H1 (cell line): ENCODE results near the gene AHI1. TPM values are rescaled to one million over a fixed set of nuclear protein-coding genes. Genes with fewer than 3 reads are reported as not detected.

Experiments
- CTCF ChIA-PET: fragments of 300-600 bp; sonication (Branson Sonifier 250); formaldehyde crosslinking; loops from one replicate; lab custom pipeline; 2021; ENCODE audit not compliant: partially characterized antibody; lab: Charles Lee
- POLR2A ChIA-PET: fragments of 300-600 bp; sonication (Branson Sonifier 250); formaldehyde crosslinking; loops from one replicate; lab custom pipeline; 2021; ENCODE audit warnings: inconsistent platforms; ENCODE audit not compliant: partially characterized antibody; lab: Charles Lee
- DNase-seq, 2 experiments: peaks; one replicate each; pipeline versions ENCODE4 v3.0.0 to v3.0.0-alpha.2; 2010 to 2022; ENCODE audit warnings: low spot score in 2 of 2, low read depth in 1 of 2, mixed read lengths in 1 of 2
- FAIRE-seq: peaks from 2 replicates; lab custom pipeline; 2011; peaks lifted over from hg19 to GRCh38; lab: Jason Lieb, UNC
- H2AFZ ChIP-seq: 2 replicates; pipeline ENCODE4 v1.8.1; 2012; ENCODE audit warnings: low read length, inconsistent platforms
- H2AK5ac ChIP-seq: 2 replicates; pipeline ENCODE4 v1.6.1; 2013; ENCODE audit warnings: low read depth, low read length
- H2BK120ac ChIP-seq: replicated peaks from 2 replicates; pipeline ENCODE3; 2013; ENCODE audit warnings: low read depth, low read length, inconsistent platforms
- H2BK12ac ChIP-seq: 2 replicates; pipeline ENCODE4 v1.6.1; 2013; ENCODE audit warnings: low read depth, low read length
- H2BK15ac ChIP-seq: 2 replicates; pipeline ENCODE4 v1.6.1; 2013; ENCODE audit warnings: low read length
- H2BK20ac ChIP-seq: 2 replicates; pipeline ENCODE4 v1.6.1; 2013; ENCODE audit warnings: low read length
- H2BK5ac ChIP-seq: 2 replicates; pipeline ENCODE4 v1.6.1; 2013; ENCODE audit warnings: low read depth, low read length
- H3K14ac ChIP-seq: 2 replicates; pipeline ENCODE4 v1.6.1; 2013; ENCODE audit warnings: inconsistent platforms; ENCODE audit not compliant: insufficient read length
- H3K18ac ChIP-seq: 2 replicates; pipeline ENCODE4 v1.6.1; 2013; ENCODE audit warnings: low read length; ENCODE audit errors: extremely low read depth
- H3K23ac ChIP-seq: 2 replicates; pipeline ENCODE4 v1.6.1; 2013; ENCODE audit warnings: inconsistent platforms; ENCODE audit not compliant: insufficient read length
- H3K23me2 ChIP-seq: 2 replicates; pipeline ENCODE4 v1.6.1; 2013; ENCODE audit warnings: low read depth, low read length
- H3K27ac ChIP-seq: 2 replicates; pipeline ENCODE4 v1.6.1; 2011; ENCODE audit warnings: low read depth, low read length, inconsistent platforms
- H3K27me3 ChIP-seq, 4 experiments: replicated peaks in 1 of 4; 1 replicate in 1 of 4; 2 replicates in 3 of 4; pipeline versions ENCODE4 v1.6.1 to v1.8.1; 2011 to 2013; ENCODE audit warnings: low read length in 3 of 4, mild to moderate bottlenecking in 3 of 4, inconsistent platforms in 2 of 4, mixed read lengths in 2 of 4, moderate library complexity in 1 of 4; ENCODE audit not compliant: control insufficient read depth in 3 of 4, insufficient read depth in 3 of 4; ENCODE audit errors: extremely low read depth in 1 of 4
- H3K36me3 ChIP-seq, 4 experiments: 2 replicates each; pipeline versions ENCODE4 v1.6.1 to v1.8.1; 2011 to 2013; ENCODE audit warnings: mild to moderate bottlenecking in 4 of 4, low read length in 3 of 4, moderate library complexity in 2 of 4, control low read depth in 1 of 4, inconsistent platforms in 1 of 4; ENCODE audit not compliant: insufficient read depth in 4 of 4, control insufficient read depth in 2 of 4
- H3K4ac ChIP-seq: replicated peaks from 2 replicates; pipeline ENCODE3; 2013; ENCODE audit warnings: low read length, low read depth, mixed read lengths, inconsistent platforms; ENCODE audit not compliant: insufficient read length
- H3K4me1 ChIP-seq, 4 experiments: replicated peaks in 1 of 4; 1 replicate in 1 of 4; 2 replicates in 3 of 4; pipeline versions ENCODE4 v1.6.1 to v1.8.1; 2011 to 2013; ENCODE audit warnings: low read length in 3 of 4, inconsistent platforms in 2 of 4, mixed read lengths in 1 of 4; ENCODE audit not compliant: insufficient read depth in 4 of 4, control insufficient read depth in 3 of 4
- H3K4me2 ChIP-seq, 2 experiments: 2 replicates each; pipeline versions ENCODE4 v1.6.1 to v1.8.1; 2011 to 2013; ENCODE audit warnings: low read depth in 2 of 2, low read length in 2 of 2, control low read depth in 1 of 2, inconsistent platforms in 1 of 2, mild to moderate bottlenecking in 1 of 2; ENCODE audit not compliant: insufficient read depth in 1 of 2
- H3K4me3 ChIP-seq, 4 experiments: fragments of 200-600, 300-600 bp in 1 of 4; sonication (generic), shearing (Covaris generic), sonication (Bioruptor Twin) in 1 of 4; 2 replicates each; pipeline versions ENCODE4 v1.5.1 to v1.8.1; 2011 to 2016; ENCODE audit warnings: low read length in 4 of 4, low read depth in 3 of 4, control low read depth in 2 of 4, inconsistent platforms in 2 of 4, mild to moderate bottlenecking in 2 of 4, mixed read lengths in 1 of 4, moderate library complexity in 1 of 4; ENCODE audit not compliant: insufficient read depth in 2 of 4; ENCODE audit errors: extremely low read depth in 1 of 4
- H3K56ac ChIP-seq: replicated peaks from 2 replicates; pipeline ENCODE3; 2013; ENCODE audit warnings: low read depth, mild to moderate bottlenecking, mixed read lengths, low read length, inconsistent platforms; ENCODE audit not compliant: insufficient read length
- H3K79me1 ChIP-seq: 2 replicates; pipeline ENCODE4 v1.6.1; 2013; ENCODE audit warnings: low read depth, low read length, control low read depth
- H3K79me2 ChIP-seq, 2 experiments: 2 replicates each; pipeline versions ENCODE4 v1.6.1 to v1.8.1; 2012 to 2013; ENCODE audit warnings: low read length in 2 of 2, mild to moderate bottlenecking in 2 of 2, inconsistent platforms in 1 of 2; ENCODE audit not compliant: insufficient read depth in 2 of 2, control insufficient read depth in 1 of 2
- H3K9ac ChIP-seq, 4 experiments: replicated peaks in 1 of 4; 1 replicate in 1 of 4; 2 replicates in 3 of 4; pipeline versions ENCODE4 v1.6.1 to v1.8.1; 2011 to 2013; ENCODE audit warnings: low read depth in 3 of 4, low read length in 3 of 4, control low read depth in 2 of 4, mild to moderate bottlenecking in 2 of 4, moderate library complexity in 2 of 4, inconsistent platforms in 1 of 4; ENCODE audit errors: extremely low read depth in 1 of 4
- H3K9me3 ChIP-seq, 2 experiments: 2 replicates each; pipeline versions ENCODE4 v1.6.1 to v1.8.1; 2012 to 2013; ENCODE audit warnings: mild to moderate bottlenecking in 2 of 2, moderate library complexity in 2 of 2, control low read depth in 1 of 2, inconsistent platforms in 1 of 2, low read depth in 1 of 2, low read length in 1 of 2, mixed read lengths in 1 of 2; ENCODE audit not compliant: insufficient read depth in 2 of 2
- H4K20me1 ChIP-seq, 2 experiments: replicated peaks in 1 of 2; 2 replicates each; pipeline versions ENCODE3 to v1.8.1; 2011 to 2013; ENCODE audit warnings: inconsistent platforms in 2 of 2, low read length in 2 of 2, mild to moderate bottlenecking in 1 of 2; ENCODE audit not compliant: insufficient read depth in 2 of 2, control insufficient read depth in 1 of 2
- H4K5ac ChIP-seq: 2 replicates; pipeline ENCODE4 v1.6.1; 2013; ENCODE audit warnings: low read length, low read depth, mixed read lengths, inconsistent platforms; ENCODE audit not compliant: insufficient read length
- H4K8ac ChIP-seq: 2 replicates; pipeline ENCODE4 v1.8.0; 2013; ENCODE audit warnings: mild to moderate bottlenecking, moderate library complexity, low read length, inconsistent platforms; ENCODE audit not compliant: insufficient read depth; ENCODE audit errors: extremely low read depth
- H4K91ac ChIP-seq: replicated peaks from 2 replicates; pipeline ENCODE3; 2013; ENCODE audit warnings: low read length, mixed read lengths, inconsistent platforms; ENCODE audit not compliant: insufficient read length
- SIRT6 ChIP-seq: IDR thresholded peaks from one replicate; pipeline ENCODE4 v1.7.1; 2012; ENCODE audit warnings: low read length, inconsistent platforms
- WGBS, 2 experiments: shearing (Covaris generic) in 1 of 2; methylation state at CpG; one replicate each; pipeline versions ENCODE4 v1.1.6 to v1.1.7; 2013 to 2015; ENCODE audit warnings: low lambda C conversion rate in 2 of 2, mixed read lengths in 2 of 2, inconsistent platforms in 1 of 2, low coverage in 1 of 2, missing lambda C conversion rate in 1 of 2; ENCODE audit not compliant: insufficient replicate concordance in 2 of 2, insufficient coverage in 1 of 2, insufficient read length in 1 of 2; ENCODE audit errors: extremely low coverage in 1 of 2, missing lambda C conversion rate in 1 of 2; 5-methylcytosine and 5-hydroxymethylcytosine counted together
- polyA plus RNA-seq, 7 experiments: library from polyadenylated mRNA; depleted of rRNA in 3 of 7; stranded (reverse) in 5 of 7; unstranded in 2 of 7; fragments of >200 nt in 5 of 7; fragments of 200-250 nt in 2 of 7; gene quantifications; 1 replicate in 5 of 7; 2 replicates in 1 of 7; 4 replicates in 1 of 7; pipeline versions ENCODE4 v1.2.1 to v1.2.3, GENCODE V29; 2011 to 2013; ENCODE audit warnings: missing spikeins in 2 of 7, mixed read lengths in 2 of 7
- total RNA-seq: library from RNA; stranded (reverse); fragmentation: NEBNext Ultra II Directional; extraction: Animal tissue kit (Norgen Biotek cat#: 25700); gene quantifications from 2 replicates; pipeline ENCODE4 v1.2.1, GENCODE V29; 2021

AHI1 gene
- total and polyA plus RNA-seq, 2 of the 8 experiments (the other 6 are each of a cell fraction or from before 2014, with no cell fraction given): 4.2 to 19.6 TPM

GRCh38 chr6:135289816-135290215, 207.7 kb downstream of the AHI1 start:
- H3K4me1 ChIP-seq: no peaks in the 10 kb centered on the region
- H2BK15ac ChIP-seq: no peak overlapping the region
- no peaks in the 10 kb centered on the region for H3K79me1 ChIP-seq
- no peak overlapping the region for H3K4me2 ChIP-seq
- H4K8ac ChIP-seq: no peak overlapping the region
- H3K4ac ChIP-seq: no peak overlapping the region
- H2BK20ac ChIP-seq: no peak overlapping the region
- H4K20me1 ChIP-seq: no peaks in the 10 kb centered on the region
- no peak overlapping the region for H3K14ac ChIP-seq
- no peak overlapping the region for H2BK120ac ChIP-seq
- H3K56ac ChIP-seq: no peak overlapping the region
- H3K4me3 ChIP-seq: no peak overlapping the region
- ChIA-PET POLR2A (no interaction called here), CTCF (interaction anchor here (1.2 kb wide), 2 partner anchors 10 to 27 kb away, joined by 3 read pairs; no protein-coding TSS in a partner anchor)
- WGBS, 2 experiments: 97% methylated on average over 5 of the region's 5 CpGs; no CpG with 5 or more reads in 1 of the 2 experiments
- no peaks in the 10 kb centered on the region for H3K36me3 ChIP-seq
- H3K23me2 ChIP-seq: no peaks in the 10 kb centered on the region
- H3K27ac ChIP-seq: no peak overlapping the region
- no peak overlapping the region for H3K9ac ChIP-seq
- H3K23ac ChIP-seq: no peak overlapping the region
- no peak overlapping the region for H4K91ac ChIP-seq
- no peaks in the 10 kb centered on the region for H3K79me2 ChIP-seq
- DNase-seq (no peak), FAIRE-seq (no peak)
- no peak overlapping the region for H2AFZ ChIP-seq
- no peak overlapping the region for H3K18ac ChIP-seq
- no peak overlapping the region for H4K5ac ChIP-seq
- no peak overlapping the region for H2AK5ac ChIP-seq
- H3K27me3 ChIP-seq: no peaks in the 10 kb centered on the region
- no peaks in the 10 kb centered on the region for H3K9me3 ChIP-seq
- no peak overlapping the region for H2BK12ac ChIP-seq
- no peak overlapping the region for H2BK5ac ChIP-seq
- no peak for TF ChIP-seq SIRT6
